ENCODE results near the gene CTNND2.

GRCh38 chr5:11511878-11512277, 392.4 kb downstream of the CTNND2 start:
- TF ChIP-seq CTCF (IDR thresholded peaks at IDR 0.05) (no peak), EZH2 (IDR thresholded peaks at IDR 0.05) (no peak), EZH2phosphoT487 (IDR thresholded peaks at IDR 0.05) (no peak)
